HEK293 (cell line): ENCODE measurements around the gene NEFH.

Source experiments
- OVOL3 ChIP-seq: fragments of 450-650 bp; formaldehyde crosslinking; IDR thresholded peaks from 2 replicates; pipeline ENCODE4 v1.5.1; 2016; ENCODE audit warnings: missing biosample characterization, missing genetic modification characterization
- ZNF701 ChIP-seq: fragments of 450-650 bp; formaldehyde crosslinking; IDR thresholded peaks from 2 replicates; pipeline ENCODE4 v1.5.1; 2016; ENCODE audit warnings: missing biosample characterization, missing genetic modification characterization
- TF ChIP-seq, protein P1 (sequence below): fragments of 450-650 bp; formaldehyde crosslinking; IDR thresholded peaks from 2 replicates; pipeline ENCODE4 v1.5.1; 2016; ENCODE audit warnings: missing biosample characterization, missing genetic modification characterization
- TF ChIP-seq, protein P2 (sequence below): fragments of 450-650 bp; formaldehyde crosslinking; IDR thresholded peaks from 2 replicates; pipeline ENCODE4 v1.5.1; 2016; ENCODE audit warnings: missing biosample characterization, missing genetic modification characterization
- TF ChIP-seq, protein P3 (sequence below): fragments of 450-650 bp; formaldehyde crosslinking; IDR thresholded peaks from 2 replicates; pipeline ENCODE4 v1.5.1; 2016; ENCODE audit warnings: missing biosample characterization, missing genetic modification characterization

DNA sequence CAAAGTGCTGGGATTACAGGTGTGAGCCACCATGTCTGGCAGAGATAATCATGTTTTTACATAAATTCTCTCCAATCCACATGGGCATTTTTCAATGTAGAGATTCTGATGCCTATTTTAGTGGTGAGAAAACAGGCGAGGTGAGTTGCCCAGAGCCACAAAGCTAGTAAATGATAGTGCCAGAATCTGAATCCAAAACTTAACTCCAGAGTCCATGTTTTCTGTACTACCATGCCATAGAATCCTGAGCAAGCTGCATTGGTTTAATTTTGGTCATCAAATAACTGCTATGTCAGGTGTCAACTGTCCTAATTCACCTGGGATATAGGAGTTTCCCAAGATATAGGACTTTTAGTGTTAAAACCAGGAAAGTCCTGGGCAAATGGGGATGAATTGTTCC lies 13.6 kb downstream of the NEFH start:
- TF ChIP-seq, protein P1, sequence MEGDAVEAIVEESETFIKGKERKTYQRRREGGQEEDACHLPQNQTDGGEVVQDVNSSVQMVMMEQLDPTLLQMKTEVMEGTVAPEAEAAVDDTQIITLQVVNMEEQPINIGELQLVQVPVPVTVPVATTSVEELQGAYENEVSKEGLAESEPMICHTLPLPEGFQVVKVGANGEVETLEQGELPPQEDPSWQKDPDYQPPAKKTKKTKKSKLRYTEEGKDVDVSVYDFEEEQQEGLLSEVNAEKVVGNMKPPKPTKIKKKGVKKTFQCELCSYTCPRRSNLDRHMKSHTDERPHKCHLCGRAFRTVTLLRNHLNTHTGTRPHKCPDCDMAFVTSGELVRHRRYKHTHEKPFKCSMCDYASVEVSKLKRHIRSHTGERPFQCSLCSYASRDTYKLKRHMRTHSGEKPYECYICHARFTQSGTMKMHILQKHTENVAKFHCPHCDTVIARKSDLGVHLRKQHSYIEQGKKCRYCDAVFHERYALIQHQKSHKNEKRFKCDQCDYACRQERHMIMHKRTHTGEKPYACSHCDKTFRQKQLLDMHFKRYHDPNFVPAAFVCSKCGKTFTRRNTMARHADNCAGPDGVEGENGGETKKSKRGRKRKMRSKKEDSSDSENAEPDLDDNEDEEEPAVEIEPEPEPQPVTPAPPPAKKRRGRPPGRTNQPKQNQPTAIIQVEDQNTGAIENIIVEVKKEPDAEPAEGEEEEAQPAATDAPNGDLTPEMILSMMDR (tag by site-specific recombination): no peak
- TF ChIP-seq, protein P2, sequence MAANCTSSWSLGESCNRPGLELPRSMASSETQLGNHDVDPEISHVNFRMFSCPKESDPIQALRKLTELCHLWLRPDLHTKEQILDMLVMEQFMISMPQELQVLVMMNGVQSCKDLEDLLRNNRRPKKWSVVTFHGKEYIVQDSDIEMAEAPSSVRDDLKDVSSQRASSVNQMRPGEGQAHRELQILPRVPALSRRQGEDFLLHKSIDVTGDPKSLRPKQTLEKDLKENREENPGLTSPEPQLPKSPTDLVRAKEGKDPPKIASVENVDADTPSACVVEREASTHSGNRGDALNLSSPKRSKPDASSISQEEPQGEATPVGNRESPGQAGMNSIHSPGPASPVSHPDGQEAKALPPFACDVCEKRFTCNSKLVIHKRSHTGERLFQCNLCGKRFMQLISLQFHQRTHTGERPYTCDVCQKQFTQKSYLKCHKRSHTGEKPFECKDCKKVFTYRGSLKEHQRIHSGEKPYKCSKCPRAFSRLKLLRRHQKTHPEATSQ (tag by site-specific recombination): no peak
- TF ChIP-seq, protein P3, sequence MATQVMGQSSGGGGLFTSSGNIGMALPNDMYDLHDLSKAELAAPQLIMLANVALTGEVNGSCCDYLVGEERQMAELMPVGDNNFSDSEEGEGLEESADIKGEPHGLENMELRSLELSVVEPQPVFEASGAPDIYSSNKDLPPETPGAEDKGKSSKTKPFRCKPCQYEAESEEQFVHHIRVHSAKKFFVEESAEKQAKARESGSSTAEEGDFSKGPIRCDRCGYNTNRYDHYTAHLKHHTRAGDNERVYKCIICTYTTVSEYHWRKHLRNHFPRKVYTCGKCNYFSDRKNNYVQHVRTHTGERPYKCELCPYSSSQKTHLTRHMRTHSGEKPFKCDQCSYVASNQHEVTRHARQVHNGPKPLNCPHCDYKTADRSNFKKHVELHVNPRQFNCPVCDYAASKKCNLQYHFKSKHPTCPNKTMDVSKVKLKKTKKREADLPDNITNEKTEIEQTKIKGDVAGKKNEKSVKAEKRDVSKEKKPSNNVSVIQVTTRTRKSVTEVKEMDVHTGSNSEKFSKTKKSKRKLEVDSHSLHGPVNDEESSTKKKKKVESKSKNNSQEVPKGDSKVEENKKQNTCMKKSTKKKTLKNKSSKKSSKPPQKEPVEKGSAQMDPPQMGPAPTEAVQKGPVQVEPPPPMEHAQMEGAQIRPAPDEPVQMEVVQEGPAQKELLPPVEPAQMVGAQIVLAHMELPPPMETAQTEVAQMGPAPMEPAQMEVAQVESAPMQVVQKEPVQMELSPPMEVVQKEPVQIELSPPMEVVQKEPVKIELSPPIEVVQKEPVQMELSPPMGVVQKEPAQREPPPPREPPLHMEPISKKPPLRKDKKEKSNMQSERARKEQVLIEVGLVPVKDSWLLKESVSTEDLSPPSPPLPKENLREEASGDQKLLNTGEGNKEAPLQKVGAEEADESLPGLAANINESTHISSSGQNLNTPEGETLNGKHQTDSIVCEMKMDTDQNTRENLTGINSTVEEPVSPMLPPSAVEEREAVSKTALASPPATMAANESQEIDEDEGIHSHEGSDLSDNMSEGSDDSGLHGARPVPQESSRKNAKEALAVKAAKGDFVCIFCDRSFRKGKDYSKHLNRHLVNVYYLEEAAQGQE (tag by site-specific recombination): no peak
- TF ChIP-seq ZNF701 (tag by site-specific recombination) (no peak), OVOL3 (no peak)
